H1 (cell line): ENCODE measurements around the gene TDP2. TPM values are rescaled to one million over a fixed set of nuclear protein-coding genes. Genes with fewer than 3 reads are reported as not detected.
"Not testable (repeated sequence)": the region's sequence is repeated elsewhere in the genome, so short reads cannot be mapped to it uniquely, and the experiment has no call there.

Source experiments
- CTCF ChIA-PET: fragments of 300-600 bp; sonication (Branson Sonifier 250); formaldehyde crosslinking; loops from one replicate; lab custom pipeline; 2021; ENCODE audit not compliant: partially characterized antibody; lab: Charles Lee
- POLR2A ChIA-PET: fragments of 300-600 bp; sonication (Branson Sonifier 250); formaldehyde crosslinking; loops from one replicate; lab custom pipeline; 2021; ENCODE audit warnings: inconsistent platforms; ENCODE audit not compliant: partially characterized antibody; lab: Charles Lee
- DNase-seq, 2 experiments: peaks; one replicate each; pipeline versions ENCODE4 v3.0.0 to v3.0.0-alpha.2; 2010 to 2022; ENCODE audit warnings: low spot score in 2 of 2, low read depth in 1 of 2, mixed read lengths in 1 of 2
- FAIRE-seq: peaks from 2 replicates; lab custom pipeline; 2011; peaks lifted over from hg19 to GRCh38; lab: Jason Lieb, UNC
- H2AFZ ChIP-seq: 2 replicates; pipeline ENCODE4 v1.8.1; 2012; ENCODE audit warnings: low read length, inconsistent platforms
- H2AK5ac ChIP-seq: 2 replicates; pipeline ENCODE4 v1.6.1; 2013; ENCODE audit warnings: low read depth, low read length
- H2BK120ac ChIP-seq: replicated peaks from 2 replicates; pipeline ENCODE3; 2013; ENCODE audit warnings: low read depth, low read length, inconsistent platforms
- H2BK12ac ChIP-seq: 2 replicates; pipeline ENCODE4 v1.6.1; 2013; ENCODE audit warnings: low read depth, low read length
- H2BK15ac ChIP-seq: 2 replicates; pipeline ENCODE4 v1.6.1; 2013; ENCODE audit warnings: low read length
- H2BK20ac ChIP-seq: 2 replicates; pipeline ENCODE4 v1.6.1; 2013; ENCODE audit warnings: low read length
- H2BK5ac ChIP-seq: 2 replicates; pipeline ENCODE4 v1.6.1; 2013; ENCODE audit warnings: low read depth, low read length
- H3K14ac ChIP-seq: 2 replicates; pipeline ENCODE4 v1.6.1; 2013; ENCODE audit warnings: inconsistent platforms; ENCODE audit not compliant: insufficient read length
- H3K18ac ChIP-seq: 2 replicates; pipeline ENCODE4 v1.6.1; 2013; ENCODE audit warnings: low read length; ENCODE audit errors: extremely low read depth
- H3K23ac ChIP-seq: 2 replicates; pipeline ENCODE4 v1.6.1; 2013; ENCODE audit warnings: inconsistent platforms; ENCODE audit not compliant: insufficient read length
- H3K23me2 ChIP-seq: 2 replicates; pipeline ENCODE4 v1.6.1; 2013; ENCODE audit warnings: low read depth, low read length
- H3K27ac ChIP-seq: 2 replicates; pipeline ENCODE4 v1.6.1; 2011; ENCODE audit warnings: low read depth, low read length, inconsistent platforms
- H3K27me3 ChIP-seq, 4 experiments: replicated peaks in 1 of 4; 1 replicate in 1 of 4; 2 replicates in 3 of 4; pipeline versions ENCODE4 v1.6.1 to v1.8.1; 2011 to 2013; ENCODE audit warnings: low read length in 3 of 4, mild to moderate bottlenecking in 3 of 4, inconsistent platforms in 2 of 4, mixed read lengths in 2 of 4, moderate library complexity in 1 of 4; ENCODE audit not compliant: control insufficient read depth in 3 of 4, insufficient read depth in 3 of 4; ENCODE audit errors: extremely low read depth in 1 of 4
- H3K36me3 ChIP-seq, 4 experiments: 2 replicates each; pipeline versions ENCODE4 v1.6.1 to v1.8.1; 2011 to 2013; ENCODE audit warnings: mild to moderate bottlenecking in 4 of 4, low read length in 3 of 4, moderate library complexity in 2 of 4, control low read depth in 1 of 4, inconsistent platforms in 1 of 4; ENCODE audit not compliant: insufficient read depth in 4 of 4, control insufficient read depth in 2 of 4
- H3K4ac ChIP-seq: replicated peaks from 2 replicates; pipeline ENCODE3; 2013; ENCODE audit warnings: low read length, low read depth, mixed read lengths, inconsistent platforms; ENCODE audit not compliant: insufficient read length
- H3K4me1 ChIP-seq, 4 experiments: replicated peaks in 1 of 4; 1 replicate in 1 of 4; 2 replicates in 3 of 4; pipeline versions ENCODE4 v1.6.1 to v1.8.1; 2011 to 2013; ENCODE audit warnings: low read length in 3 of 4, inconsistent platforms in 2 of 4, mixed read lengths in 1 of 4; ENCODE audit not compliant: insufficient read depth in 4 of 4, control insufficient read depth in 3 of 4
- H3K4me2 ChIP-seq, 2 experiments: 2 replicates each; pipeline versions ENCODE4 v1.6.1 to v1.8.1; 2011 to 2013; ENCODE audit warnings: low read depth in 2 of 2, low read length in 2 of 2, control low read depth in 1 of 2, inconsistent platforms in 1 of 2, mild to moderate bottlenecking in 1 of 2; ENCODE audit not compliant: insufficient read depth in 1 of 2
- H3K4me3 ChIP-seq, 4 experiments: fragments of 200-600, 300-600 bp in 1 of 4; sonication (generic), shearing (Covaris generic), sonication (Bioruptor Twin) in 1 of 4; 2 replicates each; pipeline versions ENCODE4 v1.5.1 to v1.8.1; 2011 to 2016; ENCODE audit warnings: low read length in 4 of 4, low read depth in 3 of 4, control low read depth in 2 of 4, inconsistent platforms in 2 of 4, mild to moderate bottlenecking in 2 of 4, mixed read lengths in 1 of 4, moderate library complexity in 1 of 4; ENCODE audit not compliant: insufficient read depth in 2 of 4; ENCODE audit errors: extremely low read depth in 1 of 4
- H3K56ac ChIP-seq: replicated peaks from 2 replicates; pipeline ENCODE3; 2013; ENCODE audit warnings: low read depth, mild to moderate bottlenecking, mixed read lengths, low read length, inconsistent platforms; ENCODE audit not compliant: insufficient read length
- H3K79me1 ChIP-seq: 2 replicates; pipeline ENCODE4 v1.6.1; 2013; ENCODE audit warnings: low read depth, low read length, control low read depth
- H3K79me2 ChIP-seq, 2 experiments: 2 replicates each; pipeline versions ENCODE4 v1.6.1 to v1.8.1; 2012 to 2013; ENCODE audit warnings: low read length in 2 of 2, mild to moderate bottlenecking in 2 of 2, inconsistent platforms in 1 of 2; ENCODE audit not compliant: insufficient read depth in 2 of 2, control insufficient read depth in 1 of 2
- H3K9ac ChIP-seq, 4 experiments: replicated peaks in 1 of 4; 1 replicate in 1 of 4; 2 replicates in 3 of 4; pipeline versions ENCODE4 v1.6.1 to v1.8.1; 2011 to 2013; ENCODE audit warnings: low read depth in 3 of 4, low read length in 3 of 4, control low read depth in 2 of 4, mild to moderate bottlenecking in 2 of 4, moderate library complexity in 2 of 4, inconsistent platforms in 1 of 4; ENCODE audit errors: extremely low read depth in 1 of 4
- H3K9me3 ChIP-seq, 2 experiments: 2 replicates each; pipeline versions ENCODE4 v1.6.1 to v1.8.1; 2012 to 2013; ENCODE audit warnings: mild to moderate bottlenecking in 2 of 2, moderate library complexity in 2 of 2, control low read depth in 1 of 2, inconsistent platforms in 1 of 2, low read depth in 1 of 2, low read length in 1 of 2, mixed read lengths in 1 of 2; ENCODE audit not compliant: insufficient read depth in 2 of 2
- H4K20me1 ChIP-seq, 2 experiments: replicated peaks in 1 of 2; 2 replicates each; pipeline versions ENCODE3 to v1.8.1; 2011 to 2013; ENCODE audit warnings: inconsistent platforms in 2 of 2, low read length in 2 of 2, mild to moderate bottlenecking in 1 of 2; ENCODE audit not compliant: insufficient read depth in 2 of 2, control insufficient read depth in 1 of 2
- H4K5ac ChIP-seq: 2 replicates; pipeline ENCODE4 v1.6.1; 2013; ENCODE audit warnings: low read length, low read depth, mixed read lengths, inconsistent platforms; ENCODE audit not compliant: insufficient read length
- H4K8ac ChIP-seq: 2 replicates; pipeline ENCODE4 v1.8.0; 2013; ENCODE audit warnings: mild to moderate bottlenecking, moderate library complexity, low read length, inconsistent platforms; ENCODE audit not compliant: insufficient read depth; ENCODE audit errors: extremely low read depth
- H4K91ac ChIP-seq: replicated peaks from 2 replicates; pipeline ENCODE3; 2013; ENCODE audit warnings: low read length, mixed read lengths, inconsistent platforms; ENCODE audit not compliant: insufficient read length
- WGBS, 2 experiments: shearing (Covaris generic) in 1 of 2; methylation state at CpG; one replicate each; pipeline versions ENCODE4 v1.1.6 to v1.1.7; 2013 to 2015; ENCODE audit warnings: low lambda C conversion rate in 2 of 2, mixed read lengths in 2 of 2, inconsistent platforms in 1 of 2, low coverage in 1 of 2, missing lambda C conversion rate in 1 of 2; ENCODE audit not compliant: insufficient replicate concordance in 2 of 2, insufficient coverage in 1 of 2, insufficient read length in 1 of 2; ENCODE audit errors: extremely low coverage in 1 of 2, missing lambda C conversion rate in 1 of 2; 5-methylcytosine and 5-hydroxymethylcytosine counted together
- polyA plus RNA-seq, 7 experiments: library from polyadenylated mRNA; depleted of rRNA in 3 of 7; stranded (reverse) in 5 of 7; unstranded in 2 of 7; fragments of >200 nt in 5 of 7; fragments of 200-250 nt in 2 of 7; gene quantifications; 1 replicate in 5 of 7; 2 replicates in 1 of 7; 4 replicates in 1 of 7; pipeline versions ENCODE4 v1.2.1 to v1.2.3, GENCODE V29; 2011 to 2013; ENCODE audit warnings: missing spikeins in 2 of 7, mixed read lengths in 2 of 7
- total RNA-seq: library from RNA; stranded (reverse); fragmentation: NEBNext Ultra II Directional; extraction: Animal tissue kit (Norgen Biotek cat#: 25700); gene quantifications from 2 replicates; pipeline ENCODE4 v1.2.1, GENCODE V29; 2021

Gene TDP2
- total and polyA plus RNA-seq, 2 of the 8 experiments (the other 6 are each of a cell fraction or from before 2014, with no cell fraction given): 18.8 to 51.6 TPM

DNA sequence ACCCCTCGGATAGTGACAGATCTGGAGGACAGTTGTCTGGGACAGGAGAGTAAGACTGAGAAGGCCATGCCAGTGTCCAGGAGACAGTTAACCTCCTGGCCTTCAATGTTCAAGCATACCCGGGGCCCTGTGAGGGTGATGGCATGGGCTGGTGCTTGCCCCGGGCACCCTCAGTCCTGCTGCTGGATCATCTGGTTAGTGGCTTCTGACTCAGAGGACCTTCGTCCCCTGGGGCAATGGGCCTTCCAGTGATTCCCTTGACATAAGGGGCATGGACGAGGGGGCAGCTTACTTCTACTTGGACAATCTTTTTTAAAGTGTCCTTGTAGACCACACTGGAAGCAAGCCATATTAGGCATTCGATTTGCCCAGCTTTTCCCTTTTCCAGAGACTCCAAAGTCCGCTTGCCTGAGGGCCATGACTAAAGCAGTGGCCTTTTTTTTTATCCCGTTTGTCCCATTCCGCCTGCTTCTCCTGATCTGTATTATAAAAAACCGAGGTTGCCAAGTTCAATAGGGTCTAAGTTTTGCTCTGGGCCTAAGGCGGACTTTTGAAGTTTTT is 12.2 kb upstream of the TDP2 start:
- H4K91ac ChIP-seq, H3K9me3 ChIP-seq, H4K8ac ChIP-seq, H3K79me2 ChIP-seq, H3K79me1 ChIP-seq, H3K56ac ChIP-seq, DNase-seq, H4K20me1 ChIP-seq, H3K23ac ChIP-seq, H2AFZ ChIP-seq, H2BK15ac ChIP-seq, H3K14ac ChIP-seq, H3K23me2 ChIP-seq, H3K4me2 ChIP-seq, H2AK5ac ChIP-seq, POLR2A ChIA-PET, H3K4ac ChIP-seq, H3K4me3 ChIP-seq, H4K5ac ChIP-seq, H2BK5ac ChIP-seq, H2BK12ac ChIP-seq, H3K27ac ChIP-seq, H2BK120ac ChIP-seq, CTCF ChIA-PET, H3K18ac ChIP-seq, H2BK20ac ChIP-seq, FAIRE-seq, H3K27me3 ChIP-seq, H3K9ac ChIP-seq: not testable (repeated sequence)
- Histone ChIP-seq H3K36me3 (peaks cover 0 to 12% (median 0%) of the 10 kb centered on the region in 4 experiments; a peak in 1 of 8 replicates), H3K4me1 (peaks cover 0 to 11% (median 1%) of the 10 kb centered on the region in 4 experiments; a peak in 5 of 7 replicates)
- 88% methylated on average over 11 of the region's 11 CpGs; no CpG with 5 or more reads in 1 of the 2 experiments for WGBS, 2 experiments
